Measurements from ENCODE around the gene RALY. TPM values are rescaled to one million over a fixed set of nuclear protein-coding genes. Genes with fewer than 3 reads are reported as not detected.
A peak's percentile ranks its signal among the peaks of the same experiment; 100 is the strongest.
"Not testable (repeated sequence)": the region's sequence is repeated elsewhere in the genome, so short reads cannot be mapped to it uniquely, and the experiment has no call there.

RALY gene
- total RNA-seq, 1 donor from 2014 or later, result 236 TPM

DNA sequence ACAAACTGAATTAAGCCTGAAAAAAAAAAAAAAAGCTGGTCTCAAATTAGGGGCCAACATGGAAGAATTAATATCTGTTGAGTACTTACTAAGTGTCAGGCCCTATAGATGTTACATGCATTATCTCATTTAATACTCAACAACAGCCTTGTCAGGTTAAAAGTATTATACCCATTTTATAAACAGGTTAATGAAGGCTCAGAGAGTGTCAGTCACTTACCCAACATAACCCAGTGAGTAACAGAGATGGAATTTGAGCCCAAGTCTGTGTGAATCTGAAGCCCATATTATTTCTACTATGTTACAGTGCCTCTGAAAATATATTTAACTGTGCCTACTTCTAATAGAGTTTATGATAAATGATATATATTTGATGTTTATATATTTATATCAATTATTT lies 129.6 kb downstream of the RALY start:
- Mint-ChIP-seq H3K27me3 (peaks cover 6% of the 10 kb centered on the region), H3K9me3 (ENCODE audit: low read depth) (peaks cover 7% of the 10 kb centered on the region), H3K27ac (no peak overlapping the region), H3K36me3 (ENCODE audit: insufficient read depth) (peaks cover 1% of the 10 kb centered on the region), H3K4me3 (ENCODE audit: low read depth) (no peak overlapping the region), H3K4me1 (ENCODE audit: low read depth) (peaks cover 3% of the 10 kb centered on the region)
- TF ChIP-seq, protein P1, sequence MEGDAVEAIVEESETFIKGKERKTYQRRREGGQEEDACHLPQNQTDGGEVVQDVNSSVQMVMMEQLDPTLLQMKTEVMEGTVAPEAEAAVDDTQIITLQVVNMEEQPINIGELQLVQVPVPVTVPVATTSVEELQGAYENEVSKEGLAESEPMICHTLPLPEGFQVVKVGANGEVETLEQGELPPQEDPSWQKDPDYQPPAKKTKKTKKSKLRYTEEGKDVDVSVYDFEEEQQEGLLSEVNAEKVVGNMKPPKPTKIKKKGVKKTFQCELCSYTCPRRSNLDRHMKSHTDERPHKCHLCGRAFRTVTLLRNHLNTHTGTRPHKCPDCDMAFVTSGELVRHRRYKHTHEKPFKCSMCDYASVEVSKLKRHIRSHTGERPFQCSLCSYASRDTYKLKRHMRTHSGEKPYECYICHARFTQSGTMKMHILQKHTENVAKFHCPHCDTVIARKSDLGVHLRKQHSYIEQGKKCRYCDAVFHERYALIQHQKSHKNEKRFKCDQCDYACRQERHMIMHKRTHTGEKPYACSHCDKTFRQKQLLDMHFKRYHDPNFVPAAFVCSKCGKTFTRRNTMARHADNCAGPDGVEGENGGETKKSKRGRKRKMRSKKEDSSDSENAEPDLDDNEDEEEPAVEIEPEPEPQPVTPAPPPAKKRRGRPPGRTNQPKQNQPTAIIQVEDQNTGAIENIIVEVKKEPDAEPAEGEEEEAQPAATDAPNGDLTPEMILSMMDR (IDR thresholded peaks at IDR 0.05; ENCODE audit: unreplicated experiment), result no peak
- DNase-seq (ENCODE audit: low spot score, unreplicated experiment), result no peak

DNA sequence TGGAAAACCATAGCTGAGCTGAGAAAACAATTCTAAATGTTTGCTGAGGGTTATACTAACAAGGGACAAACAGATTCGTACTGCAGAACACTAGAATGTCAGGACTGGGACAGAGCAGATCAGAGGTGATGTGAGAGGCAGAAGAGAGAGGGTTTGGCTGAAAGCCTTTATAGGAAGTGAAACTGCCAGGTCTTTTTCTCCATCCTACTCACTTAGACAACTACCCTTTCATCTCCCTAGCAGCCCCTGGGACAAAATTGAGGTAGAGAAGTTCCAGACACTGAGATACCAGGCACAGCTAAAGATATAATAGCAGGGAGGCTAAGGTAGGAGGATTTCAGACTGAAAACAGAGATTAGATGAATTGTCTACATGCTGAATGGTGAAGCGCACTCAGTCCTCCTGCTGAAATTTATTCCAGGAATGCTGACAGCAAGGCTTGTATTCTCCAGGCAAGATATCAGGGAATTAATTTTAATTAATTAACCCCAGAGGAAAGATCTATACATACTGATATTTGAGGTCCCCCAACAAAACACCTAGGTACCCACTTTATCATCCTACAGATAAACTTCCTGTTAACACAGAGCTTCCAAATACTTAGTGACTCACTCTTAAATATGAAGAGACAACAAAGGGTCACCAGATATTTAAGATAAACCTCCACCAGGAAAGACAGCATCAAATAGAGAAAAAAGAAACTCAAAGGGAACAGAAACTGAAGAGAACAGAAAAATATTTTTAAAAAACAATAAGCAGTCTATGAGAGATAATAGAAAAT lies 130.9 kb downstream of the RALY start:
- peaks cover 8% of the 10 kb centered on the region for H3K27me3 Mint-ChIP-seq
- H3K4me3 Mint-ChIP-seq (ENCODE audit: low read depth), result no peak overlapping the region
- H3K4me1 Mint-ChIP-seq (ENCODE audit: low read depth), result peaks cover 6% of the 10 kb centered on the region
- peaks cover 7% of the 10 kb centered on the region for H3K9me3 Mint-ChIP-seq (ENCODE audit: low read depth)
- TF ChIP-seq, protein P1 (IDR thresholded peaks at IDR 0.05; ENCODE audit: unreplicated experiment), result no peak
- peaks cover 1% of the 10 kb centered on the region for H3K36me3 Mint-ChIP-seq (ENCODE audit: insufficient read depth)
- no peak overlapping the region for H3K27ac Mint-ChIP-seq
- no peak for DNase-seq (ENCODE audit: low spot score, unreplicated experiment)

DNA sequence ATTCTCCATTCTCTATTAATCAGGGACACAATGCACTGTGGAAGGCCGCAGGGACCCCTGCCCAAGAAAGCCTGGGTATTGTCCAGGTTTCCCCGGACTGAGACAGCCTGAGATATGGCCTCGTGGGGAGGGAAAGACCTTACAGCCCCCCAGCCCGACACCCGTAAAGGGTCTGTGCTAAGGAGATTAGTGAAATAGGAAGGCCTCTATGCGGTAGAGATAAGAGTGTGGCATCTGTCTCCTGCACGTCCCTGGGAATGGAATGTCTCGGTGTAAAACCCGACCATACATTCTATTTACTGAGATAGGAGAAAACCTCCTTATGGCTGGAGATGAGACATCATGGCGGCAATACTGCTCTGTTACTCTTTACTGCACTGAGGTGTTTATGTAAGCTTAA lies 134.1 kb downstream of the RALY start:
- Mint-ChIP-seq H3K36me3 (ENCODE audit: insufficient read depth) (peaks cover 3% of the 10 kb centered on the region), H3K9me3 (ENCODE audit: low read depth) (peaks cover 7% of the 10 kb centered on the region), H3K27me3 (peaks cover 8% of the 10 kb centered on the region), H3K4me3 (ENCODE audit: low read depth) (no peak overlapping the region), H3K27ac (no peak overlapping the region), H3K4me1 (ENCODE audit: low read depth) (peaks cover 6% of the 10 kb centered on the region)
- no peak for DNase-seq (ENCODE audit: low spot score, unreplicated experiment)
- TF ChIP-seq, protein P1 (IDR thresholded peaks at IDR 0.05; ENCODE audit: unreplicated experiment), result no peak

DNA sequence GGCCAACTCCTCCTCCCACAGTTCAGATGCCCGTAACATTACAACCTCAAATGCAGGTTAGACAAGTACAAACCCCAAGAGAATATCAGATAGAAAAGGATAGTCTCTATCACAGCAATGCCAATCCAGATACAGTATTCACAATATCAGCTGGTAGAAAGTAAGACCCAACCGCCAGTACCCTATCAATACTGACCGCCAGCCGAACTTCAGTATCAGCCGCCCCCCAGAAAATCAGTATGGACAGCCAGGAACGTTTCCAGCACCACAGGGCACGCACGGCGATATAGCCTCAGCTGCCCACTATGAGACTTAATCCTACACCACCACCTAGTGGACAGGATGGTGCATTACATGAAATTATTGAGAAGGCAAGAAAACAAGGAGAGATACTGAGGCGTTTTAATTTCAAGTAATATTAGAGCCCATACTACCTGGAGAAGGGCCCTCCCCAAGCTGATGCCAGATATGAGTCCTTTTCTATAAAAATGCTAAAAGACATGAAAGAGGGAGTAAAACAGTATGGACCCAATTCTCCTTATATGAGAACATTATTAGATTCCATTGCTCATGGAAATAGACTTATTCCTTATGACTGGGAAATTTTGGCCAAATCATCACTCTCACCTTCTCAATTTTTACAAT lies 135.9 kb downstream of the RALY start:
- H3K9me3 Mint-ChIP-seq (ENCODE audit: low read depth), result peaks cover 7% of the 10 kb centered on the region
- H3K27ac Mint-ChIP-seq, result no peak overlapping the region
- peak overlapping the region; percentile 17 for H3K4me3 Mint-ChIP-seq (ENCODE audit: low read depth)
- peaks cover 3% of the 10 kb centered on the region for H3K4me1 Mint-ChIP-seq (ENCODE audit: low read depth)
- peaks cover 3% of the 10 kb centered on the region for H3K36me3 Mint-ChIP-seq (ENCODE audit: insufficient read depth)
- TF ChIP-seq, protein P1 (IDR thresholded peaks at IDR 0.05; ENCODE audit: unreplicated experiment), result peak; percentile 97
- peaks cover 8% of the 10 kb centered on the region for H3K27me3 Mint-ChIP-seq
- DNase-seq (ENCODE audit: low spot score, unreplicated experiment), result peak; percentile 67

DNA sequence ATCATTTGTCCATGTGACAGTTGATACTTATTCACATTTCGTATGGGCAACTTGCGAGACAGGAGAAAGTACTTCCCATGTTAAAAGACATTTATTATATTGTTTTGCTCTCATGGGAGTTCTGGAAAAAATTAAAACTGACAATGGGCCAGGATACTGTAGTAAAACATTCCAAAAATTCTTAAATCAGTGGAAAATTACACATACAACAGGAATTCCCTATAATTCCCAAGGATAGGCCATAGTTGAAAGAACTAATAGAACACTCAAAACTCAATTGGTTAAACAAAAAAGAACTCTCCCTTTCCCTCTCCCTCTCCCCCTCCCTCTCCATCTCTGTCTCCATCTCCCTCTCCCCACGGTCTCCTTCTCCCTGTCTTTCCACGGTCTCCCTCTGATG lies 137.8 kb downstream of the RALY start:
- no peak overlapping the region for H3K4me3 Mint-ChIP-seq (ENCODE audit: low read depth)
- peaks cover 23% of the 10 kb centered on the region for H3K9me3 Mint-ChIP-seq (ENCODE audit: low read depth)
- peaks cover 8% of the 10 kb centered on the region for H3K27me3 Mint-ChIP-seq
- TF ChIP-seq, protein P1 (IDR thresholded peaks at IDR 0.05; ENCODE audit: unreplicated experiment), result no peak
- H3K4me1 Mint-ChIP-seq (ENCODE audit: low read depth), result peaks cover 10% of the 10 kb centered on the region
- no peak overlapping the region for H3K27ac Mint-ChIP-seq
- DNase-seq (ENCODE audit: low spot score, unreplicated experiment), result no peak
- H3K36me3 Mint-ChIP-seq (ENCODE audit: insufficient read depth), result peaks cover 7% of the 10 kb centered on the region

DNA sequence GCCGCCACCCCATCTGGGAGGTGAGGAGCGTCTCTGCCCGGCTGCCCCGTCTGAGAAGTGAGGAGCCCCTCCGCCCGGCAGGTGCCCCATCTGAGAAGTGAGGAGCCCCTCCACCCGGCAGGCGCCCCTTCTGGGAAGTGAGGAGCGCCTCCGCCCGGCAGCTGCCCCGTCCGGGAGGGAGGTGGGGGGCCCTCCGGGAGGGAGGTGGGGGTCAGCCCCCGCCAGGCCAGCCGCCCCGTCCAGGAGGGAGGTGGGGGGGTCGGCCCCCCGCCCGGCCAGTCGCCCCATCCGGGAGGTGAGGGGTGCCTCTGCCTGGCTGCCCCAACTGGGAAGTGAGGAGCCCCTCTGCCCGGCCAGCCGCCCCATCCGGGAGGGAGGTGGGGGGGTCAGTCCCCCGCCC lies 138.8 kb downstream of the RALY start:
- peaks cover 21% of the 10 kb centered on the region for H3K9me3 Mint-ChIP-seq (ENCODE audit: low read depth)
- H3K36me3 Mint-ChIP-seq (ENCODE audit: insufficient read depth); H3K4me1 Mint-ChIP-seq (ENCODE audit: low read depth); DNase-seq (ENCODE audit: low spot score, unreplicated experiment); H3K27ac Mint-ChIP-seq; H3K27me3 Mint-ChIP-seq; H3K4me3 Mint-ChIP-seq (ENCODE audit: low read depth): not testable (repeated sequence)

DNA sequence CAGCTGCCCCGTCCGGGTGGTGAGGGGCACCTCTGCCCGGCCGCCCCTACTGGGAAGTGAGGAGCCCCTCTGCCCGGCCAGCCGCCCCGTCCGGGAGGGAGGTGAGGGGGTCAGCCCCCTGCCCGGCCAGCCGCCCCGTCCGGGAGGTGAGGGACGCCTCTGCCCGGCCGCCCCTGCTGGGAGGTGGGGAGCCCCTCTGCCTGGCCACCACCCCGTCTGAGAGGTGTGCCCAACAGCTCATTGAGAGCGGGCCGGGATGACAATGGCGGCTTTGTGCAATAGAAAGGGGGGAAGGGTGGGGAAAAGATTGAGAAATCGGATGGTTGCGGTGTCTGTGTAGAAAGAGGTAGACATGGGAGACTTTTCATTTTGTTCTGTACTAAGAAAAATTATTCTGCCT lies 139.2 kb downstream of the RALY start:
- not testable (repeated sequence) for H3K4me3 Mint-ChIP-seq (ENCODE audit: low read depth); H3K27me3 Mint-ChIP-seq; H3K4me1 Mint-ChIP-seq (ENCODE audit: low read depth); DNase-seq (ENCODE audit: low spot score, unreplicated experiment); H3K27ac Mint-ChIP-seq; H3K36me3 Mint-ChIP-seq (ENCODE audit: insufficient read depth)
- H3K9me3 Mint-ChIP-seq (ENCODE audit: low read depth), result peaks cover 21% of the 10 kb centered on the region

DNA sequence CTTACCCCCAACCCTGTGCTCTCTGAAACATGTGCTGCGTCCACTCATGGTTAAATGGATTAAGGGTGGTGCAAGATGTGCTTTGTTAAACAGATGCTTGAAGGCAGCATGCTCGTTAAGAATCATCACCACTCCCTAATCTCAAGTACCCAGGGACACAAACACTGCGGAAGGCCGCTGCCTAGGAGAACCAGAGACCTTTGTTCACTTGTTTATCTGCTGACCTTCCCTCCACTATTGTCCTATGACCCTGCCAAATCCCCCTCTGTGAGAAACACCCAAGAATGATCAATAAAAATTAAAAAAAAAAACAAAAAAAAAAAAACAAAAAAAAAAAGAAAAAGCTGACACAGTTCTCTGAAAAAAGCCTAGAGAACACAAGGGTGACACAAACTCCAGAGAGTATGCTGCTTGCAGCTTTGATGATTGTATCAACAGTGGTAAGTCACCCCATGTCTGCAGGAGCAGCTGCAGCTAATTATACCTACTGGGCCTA lies 139.7 kb downstream of the RALY start:
- H3K9me3 Mint-ChIP-seq (ENCODE audit: low read depth), result peaks cover 21% of the 10 kb centered on the region
- H3K27me3 Mint-ChIP-seq; H3K4me1 Mint-ChIP-seq (ENCODE audit: low read depth); H3K4me3 Mint-ChIP-seq (ENCODE audit: low read depth); H3K27ac Mint-ChIP-seq; H3K36me3 Mint-ChIP-seq (ENCODE audit: insufficient read depth); DNase-seq (ENCODE audit: low spot score, unreplicated experiment): not testable (repeated sequence)

Data from progenitor cell of endocrine pancreas (in vitro differentiated cells).